Measurements from ENCODE around the gene CCDC88B.

CCDC88B gene

GRCh38 chr11:64384028-64384737, 44.2 kb downstream of the CCDC88B start:
- no peak for TF ChIP-seq REST (IDR thresholded peaks at IDR 0.05; ENCODE audit: insufficient read depth in 1 of 2, low read depth in 2 of 2, low read length in 2 of 2)
- no peak for TF ChIP-seq FOXP2 (optimal IDR thresholded peaks at IDR 0.05; ENCODE audit: borderline replicate concordance, extremely low read depth, extremely low read length, insufficient read depth)
- no peak for TF ChIP-seq SIN3A (IDR thresholded peaks at IDR 0.05; ENCODE audit: borderline replicate concordance, insufficient read depth, low read length)
- TF ChIP-seq TAF1 (IDR thresholded peaks at IDR 0.05; ENCODE audit: borderline replicate concordance, insufficient read depth, low read length): no peak
- no peak for TF ChIP-seq POLR2AphosphoS5 (IDR thresholded peaks at IDR 0.05; ENCODE audit: low read depth, low read length)

GRCh38 chr11:64384981-64385944, 45.3 kb downstream of the CCDC88B start:
- no peak for TF ChIP-seq POLR2AphosphoS5 (IDR thresholded peaks at IDR 0.05; ENCODE audit: low read depth, low read length)

GRCh38 chr11:64385945-64386704, 46.1 kb downstream of the CCDC88B start:
- TF ChIP-seq TAF1 (IDR thresholded peaks at IDR 0.05; ENCODE audit: borderline replicate concordance, insufficient read depth, low read length): no peak
- no peak for TF ChIP-seq FOXP2 (optimal IDR thresholded peaks at IDR 0.05; ENCODE audit: borderline replicate concordance, extremely low read depth, extremely low read length, insufficient read depth)
- no peak for TF ChIP-seq REST (IDR thresholded peaks at IDR 0.05; ENCODE audit: insufficient read depth in 1 of 2, low read depth in 2 of 2, low read length in 2 of 2)
- no peak for TF ChIP-seq POLR2AphosphoS5 (IDR thresholded peaks at IDR 0.05; ENCODE audit: low read depth, low read length)
- no peak for TF ChIP-seq SIN3A (IDR thresholded peaks at IDR 0.05; ENCODE audit: borderline replicate concordance, insufficient read depth, low read length)

- TF ChIP-seq REST (IDR thresholded peaks at IDR 0.05; ENCODE audit: insufficient read depth in 1 of 2, low read depth in 2 of 2, low read length in 2 of 2): no peak
- no peak for TF ChIP-seq POLR2AphosphoS5 (IDR thresholded peaks at IDR 0.05; ENCODE audit: low read depth, low read length)
- no peak for TF ChIP-seq SIN3A (IDR thresholded peaks at IDR 0.05; ENCODE audit: borderline replicate concordance, insufficient read depth, low read length)
- TF ChIP-seq TAF1 (IDR thresholded peaks at IDR 0.05; ENCODE audit: borderline replicate concordance, insufficient read depth, low read length): no peak
- TF ChIP-seq FOXP2 (optimal IDR thresholded peaks at IDR 0.05; ENCODE audit: borderline replicate concordance, extremely low read depth, extremely low read length, insufficient read depth): no peak
These were observed 47.9 kb downstream of the CCDC88B start for GRCh38 chr11:64387916-64388315.

- no peak for TF ChIP-seq POLR2AphosphoS5 (IDR thresholded peaks at IDR 0.05; ENCODE audit: low read depth, low read length)
- no peak for TF ChIP-seq REST (IDR thresholded peaks at IDR 0.05; ENCODE audit: insufficient read depth in 1 of 2, low read depth in 2 of 2, low read length in 2 of 2)
- TF ChIP-seq TAF1 (IDR thresholded peaks at IDR 0.05; ENCODE audit: borderline replicate concordance, insufficient read depth, low read length): no peak
- no peak for TF ChIP-seq SIN3A (IDR thresholded peaks at IDR 0.05; ENCODE audit: borderline replicate concordance, insufficient read depth, low read length)
- no peak for TF ChIP-seq FOXP2 (optimal IDR thresholded peaks at IDR 0.05; ENCODE audit: borderline replicate concordance, extremely low read depth, extremely low read length, insufficient read depth)
These were observed 48.9 kb downstream of the CCDC88B start for GRCh38 chr11:64388894-64389293.

All from PFSK-1 (cell line).